Endothelial cell of umbilical vein (primary cell): ENCODE results near the gene MAPK8IP3. TPM values are rescaled to one million over a fixed set of nuclear protein-coding genes. Genes with fewer than 3 reads are reported as not detected.

Source experiments
- BruUV-seq: library from RNA; stranded (reverse); fragments of 400-500 nt; replicated peaks from 2 replicates; lab custom pipeline; 2021; lab: Mats Ljungman, UMichigan
- CTCF ChIA-PET: fragments of 300-600, 350-600 bp; sonication (Branson Sonifier 250); formaldehyde crosslinking; loops from one replicate; lab custom pipeline; 2021; ENCODE audit warnings: antibody characterized with exemption, inconsistent platforms; lab: Charles Lee
- POLR2A ChIA-PET: fragments of 300-600, 350-600 bp; sonication (Branson Sonifier 250); formaldehyde crosslinking; loops from one replicate; lab custom pipeline; 2021; ENCODE audit warnings: antibody characterized with exemption, inconsistent platforms; lab: Charles Lee
- DNase-seq: peaks from one replicate; pipeline ENCODE4 v3.0.0-alpha.2; 2011; ENCODE audit warnings: low read depth, low spot score
- FAIRE-seq: peaks from 2 replicates; lab custom pipeline; 2011; peaks lifted over from hg19 to GRCh38; lab: Jason Lieb, UNC
- H2AFZ ChIP-seq: 2 replicates; pipeline ENCODE4 v1.6.0; 2012; ENCODE audit warnings: low read depth, low read length, control low read depth, inconsistent platforms
- H3K27ac ChIP-seq: 2 replicates; pipeline ENCODE4 v1.5.1; 2011; ENCODE audit warnings: low read depth, mild to moderate bottlenecking, control low read depth, low read length, moderate library complexity; ENCODE audit not compliant: insufficient read depth
- H3K27me3 ChIP-seq, 2 experiments: 2 replicates each; pipeline versions ENCODE4 v1.6.0 to v1.6.1; 2011; ENCODE audit warnings: low read length in 2 of 2, mixed read lengths in 1 of 2; ENCODE audit not compliant: control insufficient read depth in 2 of 2, insufficient read depth in 2 of 2
- H3K36me3 ChIP-seq, 2 experiments: 2 replicates in 1 of 2; 3 replicates in 1 of 2; pipeline ENCODE4 v1.5.1; 2011; ENCODE audit warnings: low read length in 2 of 2, mild to moderate bottlenecking in 1 of 2, moderate library complexity in 1 of 2; ENCODE audit not compliant: control insufficient read depth in 2 of 2, insufficient read depth in 2 of 2; ENCODE audit errors: extremely low read depth in 1 of 2
- H3K4me1 ChIP-seq: 3 replicates; pipeline ENCODE4 v1.5.1; 2011; ENCODE audit warnings: mild to moderate bottlenecking, low read length; ENCODE audit not compliant: control insufficient read depth, insufficient read depth; ENCODE audit errors: extremely low read depth
- H3K4me2 ChIP-seq: 2 replicates; pipeline ENCODE4 v1.6.1; 2011; ENCODE audit warnings: low read length, control low read depth, mixed read lengths; ENCODE audit not compliant: insufficient read depth
- H3K4me3 ChIP-seq, 3 experiments: fragments of 200-600 bp in 1 of 3; sonication (generic), shearing (Covaris generic) in 1 of 3; replicated peaks in 1 of 3; 2 replicates each; pipeline ENCODE4 v1.5.1; 2011 to 2016; ENCODE audit warnings: control low read depth in 3 of 3, low read length in 3 of 3, mild to moderate bottlenecking in 2 of 3, inconsistent platforms in 1 of 3, low read depth in 1 of 3, moderate library complexity in 1 of 3; ENCODE audit not compliant: insufficient read depth in 1 of 3
- H3K79me2 ChIP-seq: 2 replicates; pipeline ENCODE4 v1.6.0; 2012; ENCODE audit warnings: low read length, inconsistent platforms; ENCODE audit not compliant: control insufficient read depth, insufficient read depth
- H3K9ac ChIP-seq: replicated peaks from 2 replicates; pipeline ENCODE3; 2011; ENCODE audit warnings: low read length, control low read depth; ENCODE audit not compliant: insufficient read depth; ENCODE audit errors: extremely low read depth
- H3K9me1 ChIP-seq: replicated peaks from 3 replicates; pipeline ENCODE4 v1.6.0; 2011; ENCODE audit warnings: mild to moderate bottlenecking, low read length; ENCODE audit not compliant: control insufficient read depth, insufficient read depth; ENCODE audit errors: extremely low read depth
- H3K9me3 ChIP-seq: replicated peaks from 2 replicates; pipeline ENCODE4 v1.5.1; 2012; ENCODE audit warnings: low read length, inconsistent platforms; ENCODE audit not compliant: control insufficient read depth, insufficient read depth
- H4K20me1 ChIP-seq: replicated peaks from 2 replicates; pipeline ENCODE3; 2011; ENCODE audit warnings: mild to moderate bottlenecking, low read length; ENCODE audit not compliant: control insufficient read depth, insufficient read depth; ENCODE audit errors: extremely low read depth
- CTCF ChIP-seq, 2 donors: IDR thresholded peaks; 1 replicate in 1 of 2; 2 replicates in 1 of 2; pipeline ENCODE4 v1.5.1; 2011; ENCODE audit warnings: low read length in 2 of 2, mild to moderate bottlenecking in 2 of 2, moderate library complexity in 2 of 2, control low read depth in 1 of 2, inconsistent platforms in 1 of 2, low read depth in 1 of 2; ENCODE audit not compliant: insufficient read depth in 1 of 2; ENCODE audit errors: extremely low read depth in 1 of 2
- EZH2 ChIP-seq: IDR thresholded peaks from 2 replicates; pipeline ENCODE4 v1.6.1; 2012; ENCODE audit warnings: borderline replicate concordance, low read depth, mild to moderate bottlenecking, moderate library complexity, low read length, inconsistent platforms; ENCODE audit not compliant: severe bottlenecking
- FOS ChIP-seq: IDR thresholded peaks from 2 replicates; pipeline ENCODE4 v1.6.1; 2011; ENCODE audit warnings: mild to moderate bottlenecking, low read length, moderate library complexity, borderline replicate concordance; ENCODE audit not compliant: insufficient read depth
- GATA2 ChIP-seq: IDR thresholded peaks from 2 replicates; pipeline ENCODE4 v1.7.0; 2011; ENCODE audit warnings: low read depth, mild to moderate bottlenecking, moderate library complexity, mixed read lengths, low read length; ENCODE audit not compliant: insufficient read length, insufficient read depth
- JUN ChIP-seq: IDR thresholded peaks from 2 replicates; pipeline ENCODE4 v1.6.1; 2011; ENCODE audit warnings: borderline replicate concordance, low read depth; ENCODE audit not compliant: insufficient read length, insufficient read depth
- MYC ChIP-seq: IDR thresholded peaks from one replicate; pipeline ENCODE4 v1.6.1; 2011; ENCODE audit warnings: mild to moderate bottlenecking, low read depth, low read length
- POLR2A ChIP-seq: IDR thresholded peaks from 2 replicates; pipeline ENCODE4 v1.6.1; 2012; ENCODE audit warnings: low read depth, mild to moderate bottlenecking, control low read depth, low read length
- POLR2AphosphoS5 ChIP-seq: IDR thresholded peaks from 2 replicates; pipeline ENCODE4 v1.6.1; 2012; ENCODE audit warnings: low read depth, mild to moderate bottlenecking, control low read depth, low read length, moderate library complexity; ENCODE audit not compliant: insufficient read depth
- dilution Hi-C: fragments of 300-500 bp; cut with MboI; formaldehyde crosslinking; loops from one replicate; pipeline ENCODE4 v1.15.0; 2019; ENCODE audit warnings: low sequenced_read_pairs; ENCODE audit not compliant: extremely low pct_ligation_motif_present
- intact Hi-C: fragments of 100-400 bp; cut with micrococcal nuclease; formaldehyde crosslinking; loops from one replicate; pipeline ENCODE4 v1.10.0; 2022
- polyA plus RNA-seq, 4 experiments: library from polyadenylated mRNA; depleted of rRNA in 3 of 4; stranded (reverse) in 3 of 4; unstranded in 1 of 4; fragments of >200 nt; gene quantifications; 2 replicates each; pipeline versions ENCODE4 v1.2.1 to v1.2.3, GENCODE V29; 2011 to 2012; ENCODE audit warnings: missing spikeins in 1 of 4
- total RNA-seq: library from RNA; stranded (reverse); gene quantifications from 2 replicates; pipeline ENCODE4 v1.2.3, GENCODE V29; 2021
- TF ChIP-seq, protein P1 (sequence below): IDR thresholded peaks from 2 replicates; pipeline ENCODE4 v1.6.1; 2011; ENCODE audit not compliant: insufficient read depth, insufficient read length

MAPK8IP3 gene
- total and polyA plus RNA-seq, 2 donors (not counting 3 experiments of a cell fraction or from before 2014, with no cell fraction given) = 40.7 to 92.2 TPM

DNA sequence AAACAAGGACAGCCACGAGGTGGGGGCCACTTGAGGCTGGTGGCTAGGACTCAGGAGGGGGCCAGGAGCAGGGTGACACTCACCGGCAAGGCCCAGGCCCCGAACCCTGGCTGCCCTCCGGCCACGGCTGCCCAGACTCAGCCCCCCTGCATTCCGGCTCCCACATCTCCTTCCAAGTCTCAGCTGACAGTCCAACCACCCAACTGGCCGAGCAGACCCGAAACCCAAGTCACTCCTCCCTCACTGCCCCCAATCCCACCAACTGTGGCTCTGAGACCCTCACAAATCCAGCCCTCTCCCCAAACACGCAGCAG lies 111.2 kb downstream of the MAPK8IP3 start:
- intact Hi-C loops = no loop called here
- Histone ChIP-seq H3K27me3 (no peaks in the 10 kb centered on the region), H3K79me2 (no peaks in the 10 kb centered on the region), H3K36me3 (peaks cover 0 to 36% of the 10 kb centered on the region in 2 experiments), H3K4me1 (no peaks in the 10 kb centered on the region), H3K9me1 (no peaks in the 10 kb centered on the region), H2AFZ (no peak overlapping the region), H3K27ac (no peak overlapping the region), H3K9ac (no peak overlapping the region), H4K20me1 (no peaks in the 10 kb centered on the region), H3K4me3 (no peak overlapping the region), H3K9me3 (no peaks in the 10 kb centered on the region), H3K4me2 (no peak overlapping the region)
- ChIA-PET CTCF (no interaction called here), POLR2A (no interaction called here)
- no TSS peak for BruUV-seq
- TF ChIP-seq POLR2A = no peak
- no peak for TF ChIP-seq EZH2
- TF ChIP-seq JUN = no peak
- TF ChIP-seq CTCF (IDR thresholded peaks at IDR 0.05; ENCODE audit: extremely low read depth in 1 of 2, insufficient read depth in 1 of 2, low read depth in 1 of 2, low read length in 2 of 2) = no peak
- TF ChIP-seq GATA2 = no peak
- TF ChIP-seq, protein P1, sequence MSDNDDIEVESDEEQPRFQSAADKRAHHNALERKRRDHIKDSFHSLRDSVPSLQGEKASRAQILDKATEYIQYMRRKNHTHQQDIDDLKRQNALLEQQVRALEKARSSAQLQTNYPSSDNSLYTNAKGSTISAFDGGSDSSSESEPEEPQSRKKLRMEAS = no peak
- TF ChIP-seq FOS = no peak
- no peak for TF ChIP-seq MYC
- TF ChIP-seq POLR2AphosphoS5 = no peak
- dilution Hi-C loops = no loop called here
- DNase-seq (no peak), FAIRE-seq (no peak)
